HG02938 (cell line): ENCODE results near the gene DDX41.

ENCODE experiments used
- ATAC-seq: cut with Tn5 transposase; IDR thresholded peaks from one replicate; pipeline ENCODE4 v1.9.1; 2021; ENCODE audit warnings: mild to moderate bottlenecking, moderate library complexity; ENCODE audit not compliant: unreplicated experiment

DDX41 gene

GRCh38 chr5:177514541-177514940, 2.2 kb downstream of the DDX41 start:
- ATAC-seq, result no peak

GRCh38 chr5:177513500-177513899, 3.3 kb downstream of the DDX41 start:
- ATAC-seq, result no peak

- ATAC-seq, result no peak
Observed at GRCh38 chr5:177512736-177513380, 3.9 kb downstream of the DDX41 start.

- no peak for ATAC-seq
Observed at GRCh38 chr5:177511796-177512675, 4.7 kb downstream of the DDX41 start.

- no peak for ATAC-seq
Observed at GRCh38 chr5:177511181-177511580, 5.6 kb downstream of the DDX41 start.

- ATAC-seq, result peak; percentile 41
Observed at GRCh38 chr5:177510567-177511053, 6.2 kb downstream of the DDX41 start.

- ATAC-seq, result peak; percentile 34
Observed at GRCh38 chr5:177509991-177510566, 6.7 kb downstream of the DDX41 start.

GRCh38 chr5:177509381-177509951, 7.3 kb downstream of the DDX41 start, which contains the start of gene DOK3:
TSS of gene DOK3 (minus strand) at chr5:177509826. CDS start at chr5:177509540, 286 bp downstream.
- peak; percentile 24 for ATAC-seq

GRCh38 chr5:177508837-177509236, 7.9 kb downstream of the DDX41 start:
- ATAC-seq, result no peak

GRCh38 chr5:177508221-177508611, 8.5 kb downstream of the DDX41 start:
- ATAC-seq, result no peak

GRCh38 chr5:177507596-177508220, 9.1 kb downstream of the DDX41 start:
- no peak for ATAC-seq

GRCh38 chr5:177507165-177507564, 9.6 kb downstream of the DDX41 start:
- no peak for ATAC-seq

GRCh38 chr5:177505075-177505474, 11.7 kb downstream of the DDX41 start:
- ATAC-seq, result no peak

- no peak for ATAC-seq
Observed at GRCh38 chr5:177504086-177505056, 12.4 kb downstream of the DDX41 start.

- ATAC-seq, result no peak
Observed at GRCh38 chr5:177503351-177504085, 13.2 kb downstream of the DDX41 start.

GRCh38 chr5:177502886-177503285, 13.9 kb downstream of the DDX41 start:
- ATAC-seq, result no peak

- ATAC-seq, result no peak
Observed at GRCh38 chr5:177501874-177502678, 14.7 kb downstream of the DDX41 start.
